IMR-90 (cell line): ENCODE measurements around the gene RAB3GAP2. TPM values are rescaled to one million over a fixed set of nuclear protein-coding genes. Genes with fewer than 3 reads are reported as not detected.

Experiments
- BHLHE40 ChIP-seq: fragments of 150-350 bp; IDR thresholded peaks from 2 replicates; pipeline ENCODE4 v1.6.1; 2016; ENCODE audit warnings: mild to moderate bottlenecking, low read depth, low read length
- CTCF ChIP-seq: conservative IDR thresholded peaks from 2 replicates; pipeline ENCODE4 v1.5.1; 2012; ENCODE audit warnings: mild to moderate bottlenecking, low read depth, low read length, improper control_type of control experiment
- FOS ChIP-seq: fragments of 150-350 bp; IDR thresholded peaks from 2 replicates; pipeline ENCODE4 v1.6.1; 2016; ENCODE audit warnings: low read depth, low read length
- NFE2L2 ChIP-seq: fragments of 150-350 bp; IDR thresholded peaks from 2 replicates; pipeline ENCODE4 v1.6.1; 2016; ENCODE audit warnings: low read depth, mild to moderate bottlenecking, low read length
- RAD21 ChIP-seq: IDR thresholded peaks from 2 replicates; pipeline ENCODE4 v1.6.1; 2012; ENCODE audit warnings: low read length, improper control_type of control experiment
- SMC3 ChIP-seq: fragments of 150-350 bp; IDR thresholded peaks from 2 replicates; pipeline ENCODE4 v1.6.1; 2016; ENCODE audit warnings: low read depth, mild to moderate bottlenecking, antibody characterized with exemption, low read length, moderate library complexity
- polyA plus RNA-seq, 3 experiments: library from polyadenylated mRNA; depleted of rRNA; stranded (reverse); fragments of >200 nt; gene quantifications; 2 replicates each; pipeline ENCODE4 v1.2.3, GENCODE V29; 2012; ENCODE audit warnings: low replicate concordance in 1 of 3
- total RNA-seq: library from RNA; depleted of rRNA; stranded (reverse); fragments of >200 nt; gene quantifications from 2 replicates; pipeline ENCODE4 v1.2.3, GENCODE V29; 2012

Gene RAB3GAP2
- total and polyA plus RNA-seq, 2 of the 4 experiments (the other 2 are of a cell fraction), result 12.3 to 37.8 TPM

- TF ChIP-seq CTCF (peak; percentile 54), SMC3 (peak; percentile 38; the same call in 1 of the 2 replicates), RAD21 (peak; percentile 47; the same call in 1 of the 2 replicates), NFE2L2 (no peak), FOS (no peak), BHLHE40 (no peak)
Observed at GRCh38 chr1:220189750-220190347, 82.4 kb downstream of the RAB3GAP2 start (continued).
